ENCODE data around the gene NLRC5. TPM values are rescaled to one million over a fixed set of nuclear protein-coding genes. Genes with fewer than 3 reads are reported as not detected.

Gene NLRC5
- total and polyA plus RNA-seq, 2 donors (not counting 3 experiments of a cell fraction or from before 2014, with no cell fraction given): 7.4 to 26.3 TPM

DNA sequence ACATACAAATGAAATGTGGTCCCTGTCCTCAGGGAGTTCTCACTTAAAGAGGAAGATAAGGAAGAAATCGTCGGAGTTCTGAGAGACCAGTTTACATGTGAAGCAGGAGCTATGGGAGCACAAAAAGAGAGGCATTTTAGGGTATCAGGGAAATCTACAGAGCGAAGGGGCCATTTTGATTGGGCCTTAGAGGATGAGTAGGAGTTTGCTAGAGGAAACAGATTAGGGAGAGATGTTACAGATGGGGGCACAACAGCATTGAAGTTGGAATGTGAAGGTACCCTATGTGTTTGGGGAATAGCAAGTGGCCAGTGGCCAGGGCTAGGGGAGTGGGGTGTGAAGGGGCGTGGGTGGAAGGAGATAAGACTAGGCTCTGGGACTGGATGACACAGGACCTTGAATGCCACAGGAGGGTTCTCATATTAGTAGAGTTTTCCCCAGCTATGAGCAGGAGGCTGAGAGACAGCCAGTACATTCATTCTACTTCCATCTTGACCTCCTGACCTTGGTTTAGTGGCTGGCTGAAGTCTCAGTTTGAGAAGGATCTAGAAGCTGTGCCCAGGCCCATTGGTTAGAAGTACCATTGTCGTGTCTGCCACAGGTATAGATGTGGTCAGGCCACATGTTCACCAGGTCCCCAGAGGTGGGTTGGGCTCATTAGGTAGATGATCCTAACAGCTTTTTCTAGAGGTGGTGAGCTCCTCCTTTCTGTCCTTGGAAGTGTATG lies 137.8 kb downstream of the NLRC5 start:
- CTCF ChIA-PET: interaction anchor here (1.1 to 1.5 kb wide), 3 partner anchors 12 to 24 kb away, joined by 3 read pairs; no protein-coding TSS in a partner anchor
- H3K9ac ChIP-seq (replicated peaks; ENCODE audit: extremely low read depth, insufficient read depth, low read length): no peak overlapping the region
- no peak overlapping the region for H3K27ac ChIP-seq (ENCODE audit: insufficient read depth, low read depth, low read length)
- no peaks in the 10 kb centered on the region for H3K9me1 ChIP-seq (replicated peaks; ENCODE audit: control insufficient read depth, extremely low read depth, insufficient read depth, low read length)
- no peak for TF ChIP-seq FOS (IDR thresholded peaks at IDR 0.05; ENCODE audit: borderline replicate concordance, insufficient read depth, low read length)
- no peak for TF ChIP-seq GATA2 (IDR thresholded peaks at IDR 0.05; ENCODE audit: insufficient read depth, insufficient read length, low read depth, low read length)
- TF ChIP-seq, protein P1, sequence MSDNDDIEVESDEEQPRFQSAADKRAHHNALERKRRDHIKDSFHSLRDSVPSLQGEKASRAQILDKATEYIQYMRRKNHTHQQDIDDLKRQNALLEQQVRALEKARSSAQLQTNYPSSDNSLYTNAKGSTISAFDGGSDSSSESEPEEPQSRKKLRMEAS (IDR thresholded peaks at IDR 0.05; ENCODE audit: insufficient read depth, insufficient read length): no peak
- no peak for TF ChIP-seq POLR2A (IDR thresholded peaks at IDR 0.05; ENCODE audit: low read depth, low read length)
- no peak for TF ChIP-seq POLR2AphosphoS5 (IDR thresholded peaks at IDR 0.05; ENCODE audit: insufficient read depth, low read depth, low read length)
- no peak for TF ChIP-seq EZH2 (IDR thresholded peaks at IDR 0.05; ENCODE audit: borderline replicate concordance, low read depth, low read length, severe bottlenecking)
- TF ChIP-seq MYC (IDR thresholded peaks at IDR 0.05; ENCODE audit: low read depth, low read length): no peak
- TF ChIP-seq, protein P2, sequence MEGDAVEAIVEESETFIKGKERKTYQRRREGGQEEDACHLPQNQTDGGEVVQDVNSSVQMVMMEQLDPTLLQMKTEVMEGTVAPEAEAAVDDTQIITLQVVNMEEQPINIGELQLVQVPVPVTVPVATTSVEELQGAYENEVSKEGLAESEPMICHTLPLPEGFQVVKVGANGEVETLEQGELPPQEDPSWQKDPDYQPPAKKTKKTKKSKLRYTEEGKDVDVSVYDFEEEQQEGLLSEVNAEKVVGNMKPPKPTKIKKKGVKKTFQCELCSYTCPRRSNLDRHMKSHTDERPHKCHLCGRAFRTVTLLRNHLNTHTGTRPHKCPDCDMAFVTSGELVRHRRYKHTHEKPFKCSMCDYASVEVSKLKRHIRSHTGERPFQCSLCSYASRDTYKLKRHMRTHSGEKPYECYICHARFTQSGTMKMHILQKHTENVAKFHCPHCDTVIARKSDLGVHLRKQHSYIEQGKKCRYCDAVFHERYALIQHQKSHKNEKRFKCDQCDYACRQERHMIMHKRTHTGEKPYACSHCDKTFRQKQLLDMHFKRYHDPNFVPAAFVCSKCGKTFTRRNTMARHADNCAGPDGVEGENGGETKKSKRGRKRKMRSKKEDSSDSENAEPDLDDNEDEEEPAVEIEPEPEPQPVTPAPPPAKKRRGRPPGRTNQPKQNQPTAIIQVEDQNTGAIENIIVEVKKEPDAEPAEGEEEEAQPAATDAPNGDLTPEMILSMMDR (IDR thresholded peaks at IDR 0.05; ENCODE audit: extremely low read depth in 1 of 2, insufficient read depth in 1 of 2, low read depth in 1 of 2, low read length in 2 of 2): no peak
- no peak for TF ChIP-seq JUN (IDR thresholded peaks at IDR 0.05; ENCODE audit: borderline replicate concordance, insufficient read depth, insufficient read length, low read depth)
- intact Hi-C loops (cut with micrococcal nuclease) (no loop called here), dilution Hi-C loops (cut with MboI; ENCODE audit: extremely low pct_ligation_motif_present, low sequenced_read_pairs) (no loop called here)
- H3K9me3 ChIP-seq (replicated peaks; ENCODE audit: control insufficient read depth, insufficient read depth, low read length): no peaks in the 10 kb centered on the region
- no TSS peak for BruUV-seq (replicated peaks)
- no peaks in the 10 kb centered on the region for H3K79me2 ChIP-seq (ENCODE audit: control insufficient read depth, insufficient read depth, low read length)
- no peak overlapping the region for H3K4me2 ChIP-seq (ENCODE audit: insufficient read depth, low read length)
- no peaks in the 10 kb centered on the region for H4K20me1 ChIP-seq (replicated peaks; ENCODE audit: control insufficient read depth, extremely low read depth, insufficient read depth, low read length)
- DNase-seq (ENCODE audit: low read depth, low spot score) (no peak), FAIRE-seq (no peak)
- H3K36me3 ChIP-seq (ENCODE audit: control insufficient read depth in 2 of 2, extremely low read depth in 1 of 2, insufficient read depth in 2 of 2, low read length in 2 of 2): peaks cover 0 to 12% of the 10 kb centered on the region in 2 experiments
- H3K4me3 ChIP-seq (replicated peaks in 1 of 3; ENCODE audit: insufficient read depth in 1 of 3, low read depth in 1 of 3, low read length in 3 of 3): no peak overlapping the region
- POLR2A ChIA-PET: no interaction called here
- no peaks in the 10 kb centered on the region for H3K27me3 ChIP-seq (ENCODE audit: control insufficient read depth in 2 of 2, insufficient read depth in 2 of 2, low read length in 2 of 2)
- H3K4me1 ChIP-seq (ENCODE audit: control insufficient read depth, extremely low read depth, insufficient read depth, low read length): no peaks in the 10 kb centered on the region
- H2AFZ ChIP-seq (ENCODE audit: low read depth, low read length): no peak overlapping the region

Data from endothelial cell of umbilical vein (primary cell).